A549 (cell line): Measurements from ENCODE around the gene ST6GALNAC5.

Source experiments
- CEBPB ChIP-seq, 2 experiments: fragments of >200 bp in 1 of 2; sonication (Bioruptor Twin) in 1 of 2; formaldehyde crosslinking in 1 of 2; IDR thresholded peaks; 2 replicates each; pipeline ENCODE4 v1.6.1; 2012 to 2016
- RCOR1 ChIP-seq: fragments of 150-350 bp; IDR thresholded peaks from 2 replicates; pipeline ENCODE4 v1.6.1; 2014; ENCODE audit warnings: antibody characterized with exemption, low read length, low read depth
- TF ChIP-seq, protein P1 (sequence below): fragments of 450-650 bp; IDR thresholded peaks from 2 replicates; pipeline ENCODE4 v1.6.1; 2014; ENCODE audit warnings: antibody characterized with exemption

DNA sequence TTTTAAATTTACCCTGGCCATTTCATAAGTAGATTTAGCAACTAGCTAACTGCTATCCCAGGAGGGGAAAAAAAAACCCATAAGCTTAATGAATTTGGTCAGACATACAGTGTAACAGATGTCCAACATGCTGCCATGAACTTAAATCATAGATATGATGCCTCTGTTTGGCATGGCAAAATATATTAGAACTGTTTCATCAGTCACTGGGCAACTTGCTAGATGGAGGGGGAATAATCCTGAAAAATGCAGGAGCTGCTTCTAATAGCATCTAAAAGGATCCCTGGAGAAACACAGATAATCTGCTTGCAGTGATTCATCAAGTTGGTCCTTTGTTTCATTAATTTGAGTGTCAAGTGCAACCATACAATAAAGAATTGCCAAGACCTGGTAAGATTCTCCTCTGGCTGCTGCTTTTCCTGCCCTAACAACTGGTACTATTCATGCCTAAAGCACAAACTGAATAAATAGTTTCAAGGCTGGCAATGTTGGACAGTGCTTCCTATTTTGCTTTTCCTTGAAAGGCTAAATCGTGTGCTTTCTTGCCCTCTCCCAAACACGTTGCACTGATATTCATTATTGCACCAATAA, 1.5 kb upstream of the ST6GALNAC5 start:
- TF ChIP-seq, protein P1, sequence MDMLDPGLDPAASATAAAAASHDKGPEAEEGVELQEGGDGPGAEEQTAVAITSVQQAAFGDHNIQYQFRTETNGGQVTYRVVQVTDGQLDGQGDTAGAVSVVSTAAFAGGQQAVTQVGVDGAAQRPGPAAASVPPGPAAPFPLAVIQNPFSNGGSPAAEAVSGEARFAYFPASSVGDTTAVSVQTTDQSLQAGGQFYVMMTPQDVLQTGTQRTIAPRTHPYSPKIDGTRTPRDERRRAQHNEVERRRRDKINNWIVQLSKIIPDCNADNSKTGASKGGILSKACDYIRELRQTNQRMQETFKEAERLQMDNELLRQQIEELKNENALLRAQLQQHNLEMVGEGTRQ: no peak
- TF ChIP-seq RCOR1 (no peak), CEBPB (IDR thresholded peaks at IDR 0.05) (no peak)
